A549 (cell line): Measurements from ENCODE around the gene GCHFR. TPM values are rescaled to one million over a fixed set of nuclear protein-coding genes. Genes with fewer than 3 reads are reported as not detected.

Source experiments
- ATAC-seq, 2 experiments: fragments of 200-7000 bp in 1 of 2; fragments of >200 bp in 1 of 2; cut with Nextera tagmentation in 1 of 2; cut with Tn5 transposase in 1 of 2; 3 replicates each; pipeline versions ENCODE4 v1.8.0 to v1.9.1; 2018 to 2020; ENCODE audit warnings: mild to moderate bottlenecking in 1 of 2, moderate library complexity in 1 of 2
- CTCF ChIA-PET: fragments of 300-600 bp; sonication (Branson Sonifier 250); formaldehyde crosslinking; extraction: SDS; loops from one replicate; lab custom pipeline; 2021; ENCODE audit warnings: antibody characterized with exemption, inconsistent platforms; lab: Yijun Ruan, JAX
- POLR2A ChIA-PET: fragments of 350-600 bp; formaldehyde crosslinking; extraction: SDS; loops from one replicate; lab custom pipeline; 2021; ENCODE audit warnings: antibody characterized with exemption, inconsistent platforms; lab: Yijun Ruan, JAX
- DNase-seq, 2 experiments: peaks; one replicate each; pipeline versions ENCODE4 v3.0.0 to v3.0.0-alpha.2; 2011 to 2016; ENCODE audit warnings: low read depth in 1 of 2, low spot score in 1 of 2
- FAIRE-seq: peaks from 2 replicates; lab custom pipeline; 2011; peaks lifted over from hg19 to GRCh38; lab: Jason Lieb, UNC
- H3K27ac ChIP-seq, 2 experiments: fragments of >200 bp; sonication (Bioruptor Twin); formaldehyde crosslinking; 3 replicates each; pipeline ENCODE4 v1.5.1; 2016 to 2017
- H3K4me1 ChIP-seq: fragments of >200 bp; sonication (Bioruptor Twin); formaldehyde crosslinking; 3 replicates; pipeline ENCODE4 v1.6.1; 2016
- H3K4me2 ChIP-seq: fragments of >200 bp; sonication (Bioruptor Twin); formaldehyde crosslinking; 3 replicates; pipeline ENCODE4 v1.6.1; 2016
- H3K4me3 ChIP-seq: fragments of >200 bp; sonication (Bioruptor Twin); formaldehyde crosslinking; 3 replicates; pipeline ENCODE4 v1.5.1; 2016
- H3K9me3 ChIP-seq: fragments of >200 bp; sonication (Bioruptor Twin); formaldehyde crosslinking; 3 replicates; pipeline ENCODE4 v1.6.1; 2016
- CHD2 ChIP-seq: fragments of 150-350 bp; IDR thresholded peaks from 2 replicates; pipeline ENCODE4 v1.6.1; 2014; ENCODE audit warnings: low read length; ENCODE audit not compliant: partially characterized antibody
- EHF ChIP-seq: fragments of 250-450 bp; sonication (Bioruptor Pico); IDR thresholded peaks from 2 replicates; pipeline ENCODE4 v1.5.0; 2020; ENCODE audit warnings: mild to moderate bottlenecking
- FOSL2 ChIP-seq, 2 experiments: fragments of 450-650 bp in 1 of 2; fragments of >200 bp in 1 of 2; sonication (Bioruptor Twin) in 1 of 2; formaldehyde crosslinking; IDR thresholded peaks; 2 replicates each; pipeline versions ENCODE4 v1.5.0 to v1.6.1; 2016 to 2020; ENCODE audit warnings: mild to moderate bottlenecking in 1 of 2, moderate library complexity in 1 of 2
- GATA3 ChIP-seq: IDR thresholded peaks from 2 replicates; pipeline ENCODE4 v1.6.1; 2012; ENCODE audit warnings: borderline replicate concordance
- HOXA7 ChIP-seq: fragments of 250-450 bp; sonication (Bioruptor Pico); IDR thresholded peaks from 2 replicates; pipeline ENCODE4 v1.5.0; 2020; ENCODE audit warnings: mild to moderate bottlenecking, moderate library complexity
- HOXB13 ChIP-seq: fragments of 250-450 bp; sonication (Bioruptor Pico); IDR thresholded peaks from 2 replicates; pipeline ENCODE4 v1.5.0; 2020; ENCODE audit warnings: low read depth, mild to moderate bottlenecking, moderate library complexity
- JUNB ChIP-seq: fragments of >200 bp; sonication (Bioruptor Twin); formaldehyde crosslinking; IDR thresholded peaks from 2 replicates; pipeline ENCODE4 v1.6.1; 2016
- KDM5A ChIP-seq: fragments of 200-600 bp; sonication (generic); IDR thresholded peaks from 2 replicates; pipeline ENCODE4 v1.6.1; 2016; ENCODE audit warnings: antibody characterized with exemption, mild to moderate bottlenecking
- MAFK ChIP-seq: fragments of 450-650 bp; IDR thresholded peaks from 2 replicates; pipeline ENCODE4 v1.6.1; 2014; ENCODE audit not compliant: partially characterized antibody
- MAX ChIP-seq: IDR thresholded peaks from 2 replicates; pipeline ENCODE4 v1.6.1; 2012
- MYC ChIP-seq: IDR thresholded peaks from 2 replicates; pipeline ENCODE4 v1.6.1; 2012; ENCODE audit warnings: mild to moderate bottlenecking, inconsistent platforms, low read length, improper control_type of control experiment, borderline replicate concordance
- NPAS2 ChIP-seq: fragments of 250-450 bp; sonication (Bioruptor Pico); IDR thresholded peaks from 2 replicates; pipeline ENCODE4 v1.8.0; 2022; ENCODE audit warnings: mild to moderate bottlenecking, moderate library complexity, borderline replicate concordance
- RFX5 ChIP-seq: fragments of 450-650 bp; IDR thresholded peaks from 2 replicates; pipeline ENCODE4 v1.7.1; 2014; ENCODE audit warnings: antibody characterized with exemption, mild to moderate bottlenecking, moderate library complexity
- RNF2 ChIP-seq: fragments of 200-600 bp; sonication (generic); IDR thresholded peaks from 2 replicates; pipeline ENCODE4 v1.6.1; 2016; ENCODE audit warnings: low read depth, mild to moderate bottlenecking, antibody characterized with exemption, moderate library complexity, borderline replicate concordance
- SREBF2 ChIP-seq: fragments of 450-650 bp; IDR thresholded peaks from 2 replicates; pipeline ENCODE4 v1.6.1; 2014; ENCODE audit warnings: mild to moderate bottlenecking, moderate library complexity
- ZSCAN20 ChIP-seq: fragments of 250-450 bp; sonication (Bioruptor Pico); IDR thresholded peaks from 2 replicates; pipeline ENCODE4 v1.8.0; 2022; ENCODE audit warnings: mild to moderate bottlenecking, moderate library complexity
- WGBS: methylation state at CpG from one replicate; pipeline ENCODE4 v1.1.6; 2017; ENCODE audit errors: missing lambda C conversion rate; 5-methylcytosine and 5-hydroxymethylcytosine counted together
- polyA plus RNA-seq, 4 experiments: library from polyadenylated mRNA; depleted of rRNA in 3 of 4; stranded (reverse); fragments of >200 nt; fragmentation: RNase III in 1 of 4; extraction: RNeasy Plus Mini Kit Qiagen cat#74134 plus additional on column Dnase treatment in 1 of 4; gene quantifications; 2 replicates in 3 of 4; 3 replicates in 1 of 4; pipeline ENCODE4 v1.2.3, GENCODE V29; 2011 to 2017
- TF ChIP-seq, protein P1 (sequence below): fragments of 150-350 bp; IDR thresholded peaks from 2 replicates; pipeline ENCODE4 v1.6.1; 2014; ENCODE audit warnings: low read depth, mild to moderate bottlenecking, low read length
- TF ChIP-seq, protein P2 (sequence below): fragments of 250-450 bp; sonication (Bioruptor Pico); IDR thresholded peaks from 2 replicates; pipeline ENCODE4 v1.5.0; 2020; ENCODE audit warnings: low read depth, mild to moderate bottlenecking, moderate library complexity
- TF ChIP-seq, protein P3 (sequence below): IDR thresholded peaks from 2 replicates; pipeline ENCODE4 v1.6.1; 2012; ENCODE audit warnings: low read depth, borderline replicate concordance
- TF ChIP-seq, protein P4 (sequence below): fragments of >200 bp; sonication (Bioruptor Twin); formaldehyde crosslinking; IDR thresholded peaks from 3 replicates; pipeline ENCODE4 v1.6.1; 2016

GCHFR gene
- polyA plus RNA-seq, 2 of the 4 experiments (the other 2 are of a cell fraction), result 6.9 to 7.7 TPM

DNA sequence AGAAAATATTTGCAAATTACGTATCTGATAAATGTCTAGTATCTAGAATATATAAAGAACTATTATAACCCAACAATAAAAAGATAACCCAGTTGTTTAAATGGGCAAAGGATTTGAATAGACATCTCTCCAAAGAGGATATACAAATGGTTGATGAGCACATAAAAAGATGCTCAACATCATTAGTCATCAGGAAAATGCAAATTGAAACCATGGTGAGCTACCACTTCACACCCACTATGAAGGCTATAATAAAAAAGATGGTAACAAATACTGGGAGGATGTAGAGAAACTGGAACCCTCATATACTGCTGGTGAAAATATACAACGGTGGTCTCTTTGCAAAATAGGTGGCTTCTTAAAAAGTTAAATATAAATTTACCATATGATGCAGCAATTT is 40.9 kb upstream of the GCHFR start:
- DNase-seq, result no peak
- Histone ChIP-seq H3K4me3 (no peak overlapping the region), H3K27ac (no peak overlapping the region), H3K9me3 (no peaks in the 10 kb centered on the region), H3K4me2 (no peak overlapping the region), H3K4me1 (no peaks in the 10 kb centered on the region)
- no peak for FAIRE-seq
- TF ChIP-seq, protein P1, sequence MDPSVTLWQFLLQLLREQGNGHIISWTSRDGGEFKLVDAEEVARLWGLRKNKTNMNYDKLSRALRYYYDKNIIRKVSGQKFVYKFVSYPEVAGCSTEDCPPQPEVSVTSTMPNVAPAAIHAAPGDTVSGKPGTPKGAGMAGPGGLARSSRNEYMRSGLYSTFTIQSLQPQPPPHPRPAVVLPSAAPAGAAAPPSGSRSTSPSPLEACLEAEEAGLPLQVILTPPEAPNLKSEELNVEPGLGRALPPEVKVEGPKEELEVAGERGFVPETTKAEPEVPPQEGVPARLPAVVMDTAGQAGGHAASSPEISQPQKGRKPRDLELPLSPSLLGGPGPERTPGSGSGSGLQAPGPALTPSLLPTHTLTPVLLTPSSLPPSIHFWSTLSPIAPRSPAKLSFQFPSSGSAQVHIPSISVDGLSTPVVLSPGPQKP, result no peak
- TF ChIP-seq MAX (no peak), SREBF2 (no peak), NPAS2 (no peak), RFX5 (no peak), CHD2 (no peak), MYC (no peak), EHF (CRISPR knock-in tag) (no peak), HOXB13 (CRISPR knock-in tag) (no peak), FOSL2 (IDR thresholded peaks at IDR 0.05) (no peak), FOSL2 (CRISPR knock-in tag; IDR thresholded peaks at IDR 0.05) (no peak), JUNB (no peak), ZSCAN20 (CRISPR knock-in tag) (no peak)
- TF ChIP-seq, protein P2, sequence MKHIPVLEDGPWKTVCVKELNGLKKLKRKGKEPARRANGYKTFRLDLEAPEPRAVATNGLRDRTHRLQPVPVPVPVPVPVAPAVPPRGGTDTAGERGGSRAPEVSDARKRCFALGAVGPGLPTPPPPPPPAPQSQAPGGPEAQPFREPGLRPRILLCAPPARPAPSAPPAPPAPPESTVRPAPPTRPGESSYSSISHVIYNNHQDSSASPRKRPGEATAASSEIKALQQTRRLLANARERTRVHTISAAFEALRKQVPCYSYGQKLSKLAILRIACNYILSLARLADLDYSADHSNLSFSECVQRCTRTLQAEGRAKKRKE (CRISPR knock-in tag), result no peak
- ATAC-seq, result no peak
- POLR2A ChIA-PET, result no interaction called here
- CTCF ChIA-PET, result interaction anchor here (0.6 to 3.2 kb wide), 4 partner anchors 23 to 760 kb away, joined by 3 to 10 read pairs (median 3); no protein-coding TSS in a partner anchor
- 72% methylated on average over 2 of the region's 2 CpGs for WGBS

DNA sequence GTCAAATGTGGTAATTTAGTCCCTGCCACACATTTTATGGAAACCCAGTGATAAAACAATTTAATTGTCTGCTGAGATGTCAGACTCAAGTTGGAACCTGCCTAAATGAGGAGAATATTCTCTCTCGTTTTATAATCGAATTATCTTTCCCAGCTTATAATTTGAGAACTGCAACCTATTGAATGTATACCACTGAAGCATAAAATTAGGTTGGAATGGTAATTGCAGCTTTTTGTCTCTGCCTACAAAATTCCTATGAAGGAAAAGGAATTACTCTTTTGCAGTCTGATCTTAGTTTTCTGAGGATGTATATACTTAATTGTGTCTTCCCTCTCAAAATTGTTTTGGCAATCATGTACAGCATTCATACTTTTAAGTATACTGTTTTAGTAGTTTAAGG is 39.9 kb upstream of the GCHFR start:
- POLR2A ChIA-PET, result no interaction called here

DNA sequence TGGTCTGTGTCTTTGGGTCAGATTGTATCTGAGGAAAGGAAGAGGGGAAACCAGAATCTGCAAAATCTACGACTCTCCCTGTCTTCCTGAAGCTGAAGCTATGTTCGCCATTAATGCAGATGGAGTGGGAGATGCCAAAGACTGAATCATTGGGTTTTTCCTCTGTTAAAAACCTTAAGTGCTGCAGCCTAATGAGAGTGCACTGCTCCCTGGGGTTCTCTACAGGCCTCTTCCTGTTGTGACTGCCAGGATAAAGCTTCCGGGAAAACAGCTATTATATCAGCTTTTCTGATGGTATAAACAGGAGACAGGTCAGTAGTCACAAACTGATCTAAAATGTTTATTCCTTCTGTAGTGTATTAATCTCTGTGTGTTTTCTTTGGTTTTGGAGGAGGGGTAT is 32.8 kb upstream of the GCHFR start:
- ATAC-seq (no peak), FAIRE-seq (no peak), DNase-seq (no peak)
- H3K27ac ChIP-seq, result no peak overlapping the region
- no peaks in the 10 kb centered on the region for H3K9me3 ChIP-seq
- no peaks in the 10 kb centered on the region for H3K4me1 ChIP-seq
- CTCF ChIA-PET, result interaction anchor here (1.5 to 1.7 kb wide), 2 partner anchors 15 to 51 kb away, joined by 3 to 4 read pairs; no protein-coding TSS in a partner anchor
- TF ChIP-seq RNF2, result no peak
- no peak overlapping the region for H3K4me2 ChIP-seq
- POLR2A ChIA-PET, result no interaction called here
- H3K4me3 ChIP-seq, result no peak overlapping the region
- WGBS, result 95% methylated on average over 3 of the region's 3 CpGs

More for the DNA sequence above, 39.9 kb upstream of the GCHFR start:
- FAIRE-seq (no peak), DNase-seq (no peak), ATAC-seq (no peak)
- Histone ChIP-seq H3K9me3 (no peaks in the 10 kb centered on the region), H3K27ac (no peak overlapping the region), H3K4me2 (no peak overlapping the region), H3K4me1 (no peaks in the 10 kb centered on the region), H3K4me3 (no peak overlapping the region)
- TF ChIP-seq KDM5A (no peak), ZSCAN20 (CRISPR knock-in tag) (no peak), MAFK (no peak), HOXA7 (CRISPR knock-in tag) (no peak), SREBF2 (no peak), GATA3 (no peak)
- TF ChIP-seq, protein P3, sequence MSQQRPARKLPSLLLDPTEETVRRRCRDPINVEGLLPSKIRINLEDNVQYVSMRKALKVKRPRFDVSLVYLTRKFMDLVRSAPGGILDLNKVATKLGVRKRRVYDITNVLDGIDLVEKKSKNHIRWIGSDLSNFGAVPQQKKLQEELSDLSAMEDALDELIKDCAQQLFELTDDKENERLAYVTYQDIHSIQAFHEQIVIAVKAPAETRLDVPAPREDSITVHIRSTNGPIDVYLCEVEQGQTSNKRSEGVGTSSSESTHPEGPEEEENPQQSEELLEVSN, result no peak
- TF ChIP-seq, protein P4, sequence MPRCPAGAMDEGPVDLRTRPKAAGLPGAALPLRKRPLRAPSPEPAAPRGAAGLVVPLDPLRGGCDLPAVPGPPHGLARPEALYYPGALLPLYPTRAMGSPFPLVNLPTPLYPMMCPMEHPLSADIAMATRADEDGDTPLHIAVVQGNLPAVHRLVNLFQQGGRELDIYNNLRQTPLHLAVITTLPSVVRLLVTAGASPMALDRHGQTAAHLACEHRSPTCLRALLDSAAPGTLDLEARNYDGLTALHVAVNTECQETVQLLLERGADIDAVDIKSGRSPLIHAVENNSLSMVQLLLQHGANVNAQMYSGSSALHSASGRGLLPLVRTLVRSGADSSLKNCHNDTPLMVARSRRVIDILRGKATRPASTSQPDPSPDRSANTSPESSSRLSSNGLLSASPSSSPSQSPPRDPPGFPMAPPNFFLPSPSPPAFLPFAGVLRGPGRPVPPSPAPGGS, result no peak
- CTCF ChIA-PET, result interaction anchor here (0.6 to 3.2 kb wide), 5 partner anchors 8 to 134 kb away, joined by 3 to 10 read pairs (median 4); no protein-coding TSS in a partner anchor
- 71% methylated on average over 2 of the region's 2 CpGs for WGBS
